GM19023 (cell line): ENCODE results near the gene KLHDC1.
"Not testable (repeated sequence)": the region's sequence is repeated elsewhere in the genome, so short reads cannot be mapped to it uniquely, and the experiment has no call there.

Source experiments
- ATAC-seq: cut with Tn5 transposase; IDR thresholded peaks from one replicate; pipeline ENCODE4 v1.9.1; 2021; ENCODE audit warnings: mild to moderate bottlenecking, moderate library complexity; ENCODE audit not compliant: unreplicated experiment

The KLHDC1 gene

DNA sequence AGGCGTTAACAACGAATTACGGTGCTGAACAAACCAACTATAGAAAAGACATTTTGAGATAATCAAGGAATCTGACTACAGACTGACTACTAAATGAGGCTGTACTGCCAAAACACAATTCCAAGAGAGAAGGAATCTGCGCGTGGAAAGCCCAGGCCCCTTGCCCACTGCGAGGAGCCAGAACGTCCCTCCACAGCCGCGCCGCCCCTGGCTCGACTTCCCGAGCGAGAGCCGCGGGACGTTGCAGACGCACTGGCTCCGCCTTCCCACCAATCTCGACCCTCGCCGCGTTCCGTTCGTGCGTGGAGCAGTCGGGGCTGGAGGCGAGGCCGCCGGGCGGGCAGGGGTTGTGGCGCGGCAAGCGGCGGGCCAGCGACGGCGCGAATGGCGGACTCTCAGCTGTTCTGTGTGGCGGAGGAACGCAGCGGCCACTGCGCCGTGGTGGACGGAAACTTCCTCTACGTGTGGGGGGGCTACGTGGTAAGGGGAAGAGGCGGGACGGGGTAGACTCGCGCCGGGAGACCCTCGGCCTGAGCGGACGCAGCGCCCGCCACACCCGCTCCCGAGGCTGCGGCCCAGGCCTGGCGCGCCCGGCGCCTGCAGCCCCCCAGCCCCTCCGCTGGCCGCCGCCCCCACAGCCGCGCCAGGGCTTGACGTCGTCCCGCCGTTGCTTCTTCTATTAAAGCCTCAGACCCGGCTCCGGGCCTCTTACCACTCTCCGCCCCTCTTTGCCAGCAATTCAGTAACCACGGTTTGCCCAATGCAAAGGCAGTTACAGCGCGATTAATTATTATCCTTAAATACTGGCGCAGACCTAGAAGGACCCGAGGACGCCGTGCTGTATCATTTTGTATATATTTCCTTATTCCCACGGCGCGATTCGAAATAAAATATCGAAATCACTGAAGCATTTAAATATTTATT lies at the start of gene KLHDC1:
Gene KLHDC1 (plus strand): TSS at position 310 of the 924 bp plus-strand sequence. CDS start 75 bp downstream, at position 385.
- peak; percentile 58 for ATAC-seq

- no peak for ATAC-seq
Measured at GRCh38 chr14:49653508-49653907, 39.4 kb upstream of the KLHDC1 start.

- no peak for ATAC-seq
Measured at GRCh38 chr14:49654511-49654910, 38.4 kb upstream of the KLHDC1 start.

DNA sequence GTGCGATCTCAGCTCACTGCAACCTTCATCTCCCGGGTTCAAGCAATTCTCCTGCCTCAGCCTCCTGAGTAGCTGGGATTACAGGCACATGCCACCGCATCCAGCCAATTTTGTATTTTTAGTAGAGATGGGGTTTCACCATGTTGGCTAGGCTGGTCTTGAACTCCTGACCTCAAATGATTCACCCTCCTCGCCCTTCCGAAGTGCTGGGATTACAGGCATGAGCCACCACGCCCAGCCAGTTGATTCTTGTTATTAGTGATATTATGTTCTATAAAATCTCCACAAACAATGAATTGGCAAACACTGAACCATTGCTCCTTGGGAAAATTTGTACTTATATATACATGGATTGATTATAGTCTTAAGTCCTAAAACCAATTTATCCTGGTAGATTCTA lies 35.4 kb upstream of the KLHDC1 start:
- ATAC-seq: not testable (repeated sequence)

DNA sequence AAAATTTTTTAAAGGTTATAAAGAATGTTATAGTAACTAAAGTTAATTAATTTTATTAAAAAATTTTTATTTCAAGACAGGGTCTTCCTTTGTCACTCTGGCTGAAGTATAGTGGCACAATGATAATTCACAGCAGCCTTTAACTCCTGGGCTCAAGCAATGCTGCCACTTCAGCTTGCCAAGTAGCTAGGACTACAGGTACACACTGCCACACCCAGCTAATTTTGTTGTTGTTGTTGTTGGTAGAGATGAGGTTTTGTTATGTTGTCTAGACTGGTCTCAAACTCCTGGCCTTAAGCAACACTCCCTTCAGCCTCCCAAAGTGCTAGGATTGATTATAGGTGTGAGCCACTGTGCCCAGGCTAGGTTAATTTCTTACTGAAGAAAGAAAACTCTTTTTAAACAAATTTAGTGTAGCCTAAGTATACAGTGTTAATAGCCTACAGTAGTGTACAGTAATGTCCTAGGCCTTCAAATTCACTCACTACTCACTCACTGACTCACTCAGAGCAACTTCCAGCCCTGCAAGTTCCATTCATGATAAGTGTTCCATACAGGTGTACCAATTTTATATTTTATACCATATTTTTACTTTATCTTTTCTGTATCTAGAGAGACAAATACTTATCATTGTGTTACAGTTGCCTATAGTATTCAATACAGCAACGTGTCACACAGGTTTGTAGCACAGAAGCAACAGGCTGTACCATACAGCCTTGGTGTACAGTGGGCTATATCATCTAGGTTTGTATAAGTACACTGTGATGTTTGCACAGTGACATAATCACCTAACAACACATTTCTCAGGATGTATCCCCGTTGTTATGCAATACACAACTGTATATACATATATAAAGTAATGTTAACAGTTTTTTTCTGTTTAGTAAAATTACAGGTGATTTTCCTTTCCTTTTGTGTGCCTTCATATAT lies 33.1 kb upstream of the KLHDC1 start:
- ATAC-seq: no peak

DNA sequence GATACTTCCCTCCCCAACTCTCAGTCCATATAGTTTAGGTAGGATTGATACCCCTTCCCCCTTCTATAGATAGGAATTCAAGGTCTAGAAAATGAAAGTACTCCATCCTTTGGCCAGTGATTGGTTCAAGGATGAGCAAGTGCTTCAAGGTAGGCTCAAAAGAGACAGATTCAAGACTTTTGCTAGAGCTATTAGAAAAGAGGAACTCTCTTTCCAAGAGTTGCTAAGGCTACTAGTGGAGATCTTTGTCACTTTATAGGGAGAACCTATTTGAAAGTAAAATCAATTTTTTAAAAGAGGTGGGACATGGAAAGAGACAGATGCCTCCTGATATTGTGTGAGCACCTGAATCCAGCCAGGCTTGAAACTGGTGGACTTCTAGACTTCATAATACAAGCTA lies 22.4 kb upstream of the KLHDC1 start:
- ATAC-seq: no peak

DNA sequence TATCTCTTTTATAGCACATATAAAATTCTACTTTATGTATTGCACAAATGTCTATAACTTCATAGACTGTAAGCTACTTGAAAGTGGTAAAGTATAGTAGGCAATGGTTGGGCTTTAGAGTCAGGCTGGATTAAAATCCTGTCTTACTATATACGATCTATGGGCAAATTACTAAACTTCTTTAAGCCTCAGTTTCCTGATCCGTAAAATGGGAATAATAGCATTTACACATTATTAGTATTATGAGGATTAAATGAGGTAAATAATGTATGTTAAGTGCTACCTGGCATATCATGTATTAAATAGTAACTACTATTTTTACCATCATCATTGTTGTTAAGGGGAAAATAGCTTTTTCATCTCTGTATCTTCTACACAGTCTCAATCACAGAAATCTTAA lies 19.3 kb upstream of the KLHDC1 start:
- no peak for ATAC-seq

GRCh38 chr14:49677643-49678042 lies 15.3 kb upstream of the KLHDC1 start:
- no peak for ATAC-seq

GRCh38 chr14:49679271-49679670 lies 13.6 kb upstream of the KLHDC1 start:
- ATAC-seq: no peak

GRCh38 chr14:49686425-49686824 lies 6.5 kb upstream of the KLHDC1 start:
- no peak for ATAC-seq

GRCh38 chr14:49687942-49688700 lies 4.8 kb upstream of the KLHDC1 start, which contains the start of gene POLE2:
Gene POLE2, minus strand, starts transcription at chr14:49688214. Its CDS starts 11 bp downstream, at chr14:49688203.
- ATAC-seq: peak; percentile 82

DNA sequence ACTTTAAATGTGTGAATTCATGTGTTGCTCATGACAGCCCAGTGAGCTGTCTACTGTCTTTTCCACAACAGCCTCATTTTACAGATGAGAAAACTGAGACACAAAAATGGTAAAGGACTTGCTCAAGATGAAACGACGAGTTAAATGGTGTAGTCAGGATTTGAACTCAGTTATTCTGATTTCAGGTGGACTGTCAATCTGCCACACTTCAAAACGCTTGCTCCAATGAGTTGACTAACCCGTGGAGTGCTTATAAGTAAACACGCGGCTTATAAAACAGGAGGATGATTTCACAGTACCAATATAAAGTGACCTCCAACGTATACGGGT lies 4.3 kb upstream of the KLHDC1 start:
- ATAC-seq: no peak

DNA sequence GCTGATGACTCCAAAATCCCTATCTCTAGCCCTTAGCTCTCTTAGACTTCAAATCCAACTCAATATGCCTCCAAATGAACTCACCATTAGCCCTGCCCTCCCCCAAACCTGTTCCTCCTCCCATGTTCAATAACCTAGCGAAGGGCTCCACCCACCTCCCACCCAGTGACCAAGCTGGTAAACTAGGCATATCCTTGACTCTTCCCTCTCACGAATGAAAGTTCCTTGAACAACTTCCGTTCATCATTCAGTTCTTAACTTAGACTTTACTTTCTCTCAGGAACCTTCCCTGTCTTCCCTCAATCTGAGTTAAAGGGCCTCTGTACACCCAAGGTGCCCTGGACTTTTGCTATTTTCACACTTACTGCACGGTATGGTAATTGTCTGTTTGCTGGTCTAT lies 1.9 kb upstream of the KLHDC1 start:
- ATAC-seq: no peak

GRCh38 chr14:49692193-49692757 lies 645 bp upstream of the KLHDC1 start:
- ATAC-seq: no peak

GRCh38 chr14:49693735-49694124 lies 810 bp downstream of the KLHDC1 start:
- not testable (repeated sequence) for ATAC-seq

GRCh38 chr14:49702725-49703124 lies 9.8 kb downstream of the KLHDC1 start:
- no peak for ATAC-seq

DNA sequence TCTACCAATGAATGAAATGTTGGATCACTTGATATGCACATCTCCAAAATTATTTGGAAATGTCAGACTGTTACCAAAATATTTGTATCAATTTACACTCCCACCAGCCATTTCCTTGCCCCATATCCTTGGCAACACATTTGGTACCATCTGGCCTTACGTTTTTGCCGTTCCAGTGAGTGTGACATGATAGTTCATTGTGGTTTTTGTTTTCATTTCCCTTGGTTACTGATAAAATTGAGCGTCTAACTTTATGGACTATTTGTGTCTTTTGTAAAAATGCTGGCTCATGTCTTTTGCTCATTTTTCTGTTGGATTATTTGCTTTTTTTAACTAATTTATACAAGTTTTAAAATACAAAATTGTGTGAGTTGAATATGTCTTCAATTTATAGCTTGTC lies 11.0 kb downstream of the KLHDC1 start:
- no peak for ATAC-seq

- not testable (repeated sequence) for ATAC-seq
Measured at GRCh38 chr14:49704471-49704870, 11.6 kb downstream of the KLHDC1 start.

- ATAC-seq: not testable (repeated sequence)
Measured at GRCh38 chr14:49710993-49711392, 18.1 kb downstream of the KLHDC1 start.

- no peak for ATAC-seq
Measured at GRCh38 chr14:49720744-49721143, 27.8 kb downstream of the KLHDC1 start.
